ENCODE results near the gene NBL1.

The NBL1 gene

GRCh38 chr1:19655718-19656080 is 11.6 kb downstream of the NBL1 start:
- DNase-seq (ENCODE audit: low spot score in 2 of 2) (no peak), ATAC-seq (replicated peaks; ENCODE audit: extremely low read depth, poor library complexity, severe bottlenecking) (no peak)
- Mint-ChIP-seq H3K4me3 (no peak overlapping the region), H3K27me3 (no peaks in the 10 kb centered on the region), H3K4me1 (peaks cover 6% of the 10 kb centered on the region), H3K36me3 (ENCODE audit: insufficient read depth) (peaks cover 10% of the 10 kb centered on the region), H3K9me3 (no peaks in the 10 kb centered on the region), H3K27ac (ENCODE audit: low read depth) (peak overlapping the region; percentile 17)

GRCh38 chr1:19656134-19656779 is 12.1 kb downstream of the NBL1 start:
- H3K4me3 Mint-ChIP-seq, result no peak overlapping the region
- ATAC-seq (replicated peaks; ENCODE audit: extremely low read depth, poor library complexity, severe bottlenecking) (no peak), DNase-seq (ENCODE audit: low spot score in 2 of 2) (no peak)
- H3K4me1 Mint-ChIP-seq, result peaks cover 6% of the 10 kb centered on the region
- H3K9me3 Mint-ChIP-seq, result no peaks in the 10 kb centered on the region
- peak overlapping the region; percentile 17 for H3K27ac Mint-ChIP-seq (ENCODE audit: low read depth)
- no peaks in the 10 kb centered on the region for H3K27me3 Mint-ChIP-seq
- peaks cover 10% of the 10 kb centered on the region for H3K36me3 Mint-ChIP-seq (ENCODE audit: insufficient read depth)

- Mint-ChIP-seq H3K36me3 (ENCODE audit: insufficient read depth) (peaks cover 10% of the 10 kb centered on the region), H3K4me3 (no peak overlapping the region), H3K4me1 (peaks cover 6% of the 10 kb centered on the region), H3K9me3 (no peaks in the 10 kb centered on the region), H3K27ac (ENCODE audit: low read depth) (no peak overlapping the region), H3K27me3 (no peaks in the 10 kb centered on the region)
- ATAC-seq (replicated peaks; ENCODE audit: extremely low read depth, poor library complexity, severe bottlenecking) (no peak), DNase-seq (ENCODE audit: low spot score in 2 of 2) (no peak)
These were observed 12.8 kb downstream of the NBL1 start for GRCh38 chr1:19656780-19657466.

DNA sequence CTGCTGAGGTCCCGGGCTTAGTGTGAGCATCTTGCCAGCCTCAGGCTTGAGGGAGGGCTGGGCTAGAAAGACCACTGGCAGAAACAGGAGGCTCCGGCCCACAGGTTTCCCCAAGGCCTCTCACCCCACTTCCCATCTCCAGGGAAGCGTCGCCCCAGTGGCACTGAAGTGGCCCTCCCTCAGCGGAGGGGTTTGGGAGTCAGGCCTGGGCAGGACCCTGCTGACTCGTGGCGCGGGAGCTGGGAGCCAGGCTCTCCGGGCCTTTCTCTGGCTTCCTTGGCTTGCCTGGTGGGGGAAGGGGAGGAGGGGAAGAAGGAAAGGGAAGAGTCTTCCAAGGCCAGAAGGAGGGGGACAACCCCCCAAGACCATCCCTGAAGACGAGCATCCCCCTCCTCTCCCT is 13.4 kb downstream of the NBL1 start:
- peaks cover 6% of the 10 kb centered on the region for H3K4me1 Mint-ChIP-seq

DNA sequence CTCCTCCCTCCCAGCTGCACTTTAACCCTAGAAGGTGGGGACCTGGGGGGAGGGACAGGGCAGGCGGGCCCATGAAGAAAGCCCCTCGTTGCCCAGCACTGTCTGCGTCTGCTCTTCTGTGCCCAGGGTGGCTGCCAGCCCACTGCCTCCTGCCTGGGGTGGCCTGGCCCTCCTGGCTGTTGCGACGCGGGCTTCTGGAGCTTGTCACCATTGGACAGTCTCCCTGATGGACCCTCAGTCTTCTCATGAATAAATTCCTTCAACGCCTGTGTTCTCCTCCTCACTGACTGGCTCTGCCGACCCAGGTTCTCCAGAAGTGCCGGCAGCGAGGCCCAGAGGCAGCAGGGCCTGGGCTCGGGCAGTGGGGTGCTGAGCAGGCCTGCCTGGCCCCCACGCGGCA is 14.1 kb downstream of the NBL1 start:
- peaks cover 6% of the 10 kb centered on the region for H3K4me1 Mint-ChIP-seq
- H3K36me3 Mint-ChIP-seq (ENCODE audit: insufficient read depth), result peaks cover 10% of the 10 kb centered on the region
- no peaks in the 10 kb centered on the region for H3K9me3 Mint-ChIP-seq
- no peaks in the 10 kb centered on the region for H3K27me3 Mint-ChIP-seq
- DNase-seq (ENCODE audit: low spot score in 2 of 2) (no peak), ATAC-seq (replicated peaks; ENCODE audit: extremely low read depth, poor library complexity, severe bottlenecking) (no peak)
- H3K4me3 Mint-ChIP-seq, result no peak overlapping the region
- H3K27ac Mint-ChIP-seq (ENCODE audit: low read depth), result peak overlapping the region; percentile 44

More for the DNA sequence above, 13.4 kb downstream of the NBL1 start:
- Mint-ChIP-seq H3K36me3 (ENCODE audit: insufficient read depth) (peaks cover 10% of the 10 kb centered on the region), H3K4me3 (no peak overlapping the region), H3K27me3 (no peaks in the 10 kb centered on the region), H3K27ac (ENCODE audit: low read depth) (no peak overlapping the region), H3K9me3 (no peaks in the 10 kb centered on the region)
- DNase-seq (ENCODE audit: low spot score in 2 of 2), result no peak
- no peak for ATAC-seq (replicated peaks; ENCODE audit: extremely low read depth, poor library complexity, severe bottlenecking)

GRCh38 chr1:19661721-19662228 is 17.7 kb downstream of the NBL1 start:
- H3K27me3 Mint-ChIP-seq, result no peaks in the 10 kb centered on the region
- no peak overlapping the region for H3K27ac Mint-ChIP-seq (ENCODE audit: low read depth)
- H3K36me3 Mint-ChIP-seq (ENCODE audit: insufficient read depth), result peaks cover 8% of the 10 kb centered on the region
- no peak overlapping the region for H3K4me3 Mint-ChIP-seq
- DNase-seq (ENCODE audit: low spot score in 2 of 2), result peak in 1 of 2 donors; percentile 44
- H3K9me3 Mint-ChIP-seq, result no peaks in the 10 kb centered on the region
- peaks cover 27% of the 10 kb centered on the region for H3K4me1 Mint-ChIP-seq
- ATAC-seq (replicated peaks; ENCODE audit: extremely low read depth, poor library complexity, severe bottlenecking), result no peak

DNA sequence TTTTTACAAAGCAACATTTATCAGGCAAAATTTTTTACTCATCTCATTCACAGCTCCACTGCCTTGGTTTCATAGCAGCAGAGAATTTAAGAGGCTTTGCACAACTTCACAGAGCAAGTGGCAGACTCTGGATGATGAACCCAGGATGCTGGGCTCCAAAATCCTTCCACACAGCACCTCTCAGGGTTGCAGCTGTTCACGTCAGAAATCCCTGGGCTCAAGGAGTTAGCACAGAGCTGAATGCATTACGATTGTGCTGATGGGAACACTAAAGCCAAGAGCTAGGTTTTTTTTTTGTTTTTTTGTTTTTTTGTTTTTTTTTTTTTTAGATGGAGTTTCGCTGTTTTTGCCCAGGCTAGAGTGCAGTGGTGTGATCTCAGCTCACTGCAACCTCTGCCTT is 18.2 kb downstream of the NBL1 start:
- no peak overlapping the region for H3K27ac Mint-ChIP-seq (ENCODE audit: low read depth)
- DNase-seq (ENCODE audit: low spot score in 2 of 2), result no peak

GRCh38 chr1:19664453-19665185 is 20.5 kb downstream of the NBL1 start, which contains the start of gene HTR6:
HTR6 (plus strand) TSS chr1:19664875; CDS start chr1:19665754, 879 bp downstream.
- Mint-ChIP-seq H3K9me3 (no peaks in the 10 kb centered on the region), H3K27me3 (no peaks in the 10 kb centered on the region), H3K27ac (ENCODE audit: low read depth) (peak within 1 kb of the TSS; percentile 44), H3K4me3 (peak within 1 kb of the TSS; percentile 83), H3K36me3 (ENCODE audit: insufficient read depth) (peaks cover 6% of the 10 kb centered on the region), H3K4me1 (peaks cover 29% of the 10 kb centered on the region)
- ATAC-seq (replicated peaks; ENCODE audit: extremely low read depth, poor library complexity, severe bottlenecking) (peak; percentile 50), DNase-seq (ENCODE audit: low spot score in 2 of 2) (no peak)

More for the DNA sequence above, 18.2 kb downstream of the NBL1 start:
- H3K4me1 Mint-ChIP-seq, result peaks cover 32% of the 10 kb centered on the region
- H3K27me3 Mint-ChIP-seq, result no peaks in the 10 kb centered on the region
- H3K4me3 Mint-ChIP-seq, result no peak overlapping the region
- peaks cover 8% of the 10 kb centered on the region for H3K36me3 Mint-ChIP-seq (ENCODE audit: insufficient read depth)
- no peak for ATAC-seq (replicated peaks; ENCODE audit: extremely low read depth, poor library complexity, severe bottlenecking)
- no peaks in the 10 kb centered on the region for H3K9me3 Mint-ChIP-seq

- ATAC-seq (replicated peaks; ENCODE audit: extremely low read depth, poor library complexity, severe bottlenecking), result no peak
- Mint-ChIP-seq H3K27ac (ENCODE audit: low read depth) (peak overlapping the region; percentile 44), H3K9me3 (no peaks in the 10 kb centered on the region), H3K4me1 (peaks cover 31% of the 10 kb centered on the region), H3K4me3 (peak overlapping the region; percentile 83), H3K36me3 (ENCODE audit: insufficient read depth) (peaks cover 5% of the 10 kb centered on the region), H3K27me3 (no peaks in the 10 kb centered on the region)
- no peak for DNase-seq (ENCODE audit: low spot score in 2 of 2)
These were observed 21.0 kb downstream of the NBL1 start for GRCh38 chr1:19665186-19665495.

DNA sequence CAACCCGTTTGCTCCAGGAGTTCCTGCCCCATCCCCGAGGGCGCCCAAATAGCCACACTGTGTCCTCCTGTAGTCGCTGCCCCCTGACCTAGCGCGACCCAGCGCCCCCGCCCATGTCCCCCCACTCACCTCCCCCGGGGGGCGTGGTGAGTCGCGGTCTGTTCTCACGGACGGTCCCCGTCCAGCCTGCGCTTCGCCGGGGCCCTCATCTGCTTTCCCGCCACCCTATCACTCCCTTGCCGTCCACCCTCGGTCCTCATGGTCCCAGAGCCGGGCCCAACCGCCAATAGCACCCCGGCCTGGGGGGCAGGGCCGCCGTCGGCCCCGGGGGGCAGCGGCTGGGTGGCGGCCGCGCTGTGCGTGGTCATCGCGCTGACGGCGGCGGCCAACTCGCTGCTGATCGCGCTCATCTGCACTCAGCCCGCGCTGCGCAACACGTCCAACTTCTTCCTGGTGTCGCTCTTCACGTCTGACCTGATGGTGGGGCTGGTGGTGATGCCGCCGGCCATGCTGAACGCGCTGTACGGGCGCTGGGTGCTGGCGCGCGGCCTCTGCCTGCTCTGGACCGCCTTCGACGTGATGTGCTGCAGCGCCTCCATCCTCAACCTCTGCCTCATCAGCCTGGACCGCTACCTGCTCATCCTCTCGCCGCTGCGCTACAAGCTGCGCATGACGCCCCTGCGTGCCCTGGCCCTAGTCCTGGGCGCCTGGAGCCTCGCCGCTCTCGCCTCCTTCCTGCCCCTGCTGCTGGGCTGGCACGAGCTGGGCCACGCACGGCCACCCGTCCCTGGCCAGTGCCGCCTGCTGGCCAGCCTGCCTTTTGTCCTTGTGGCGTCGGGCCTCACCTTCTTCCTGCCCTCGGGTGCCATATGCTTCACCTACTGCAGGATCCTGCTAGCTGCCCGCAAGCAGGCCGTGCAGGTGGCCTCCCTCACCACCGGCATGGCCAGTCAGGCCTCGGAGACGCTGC is 21.7 kb downstream of the NBL1 start:
- ATAC-seq (replicated peaks; ENCODE audit: extremely low read depth, poor library complexity, severe bottlenecking), result no peak
- Mint-ChIP-seq H3K4me1 (peaks cover 32% of the 10 kb centered on the region), H3K9me3 (no peaks in the 10 kb centered on the region), H3K27ac (ENCODE audit: low read depth) (peak overlapping the region; percentile 44), H3K27me3 (no peaks in the 10 kb centered on the region), H3K4me3 (peak overlapping the region; percentile 83), H3K36me3 (ENCODE audit: insufficient read depth) (peaks cover 5% of the 10 kb centered on the region)
- no peak for DNase-seq (ENCODE audit: low spot score in 2 of 2)

DNA sequence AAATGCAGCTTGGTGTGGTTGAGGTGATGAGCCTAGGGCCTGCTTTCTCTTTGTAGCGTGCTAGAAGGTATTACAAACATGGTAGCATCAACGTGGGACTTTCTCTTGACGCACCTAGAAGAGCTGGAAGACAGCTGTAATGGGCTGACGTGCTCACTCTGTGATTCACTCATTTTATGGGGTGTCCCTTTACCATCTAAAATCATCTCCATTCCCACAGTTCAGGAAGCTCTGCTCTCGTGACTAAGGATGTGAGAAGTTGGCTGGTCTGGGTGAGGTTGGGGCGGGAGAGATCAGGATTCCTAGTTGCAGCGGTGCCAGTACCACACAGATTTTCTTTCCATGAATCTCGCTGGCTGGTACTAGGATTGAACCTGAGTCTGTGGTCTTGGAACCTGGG is 24.8 kb downstream of the NBL1 start:
- DNase-seq (ENCODE audit: low spot score in 2 of 2) (no peak), ATAC-seq (replicated peaks; ENCODE audit: extremely low read depth, poor library complexity, severe bottlenecking) (no peak)
- H3K27me3 Mint-ChIP-seq, result no peaks in the 10 kb centered on the region
- peaks cover 4% of the 10 kb centered on the region for H3K36me3 Mint-ChIP-seq (ENCODE audit: insufficient read depth)
- H3K27ac Mint-ChIP-seq (ENCODE audit: low read depth), result no peak overlapping the region
- H3K4me1 Mint-ChIP-seq, result peaks cover 31% of the 10 kb centered on the region
- H3K9me3 Mint-ChIP-seq, result no peaks in the 10 kb centered on the region
- H3K4me3 Mint-ChIP-seq, result no peak overlapping the region

DNA sequence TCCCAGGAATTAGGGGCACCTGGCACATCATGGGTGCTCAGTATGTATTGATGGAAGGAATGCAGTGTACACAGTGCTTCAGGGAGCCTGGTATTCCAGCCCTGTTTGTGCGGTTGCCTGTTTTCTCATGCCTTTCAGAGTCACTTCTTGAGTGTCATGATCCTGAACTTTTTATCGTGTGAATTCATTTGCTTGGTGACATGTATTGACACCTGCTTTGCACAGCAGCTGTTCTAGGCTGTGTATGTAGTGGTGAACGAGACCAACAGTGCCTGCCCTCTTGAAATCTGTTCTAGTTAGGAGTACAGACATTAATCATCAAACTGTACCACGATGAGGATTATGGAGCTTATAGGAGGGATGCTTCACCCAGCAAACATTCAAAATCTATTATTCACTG is 26.7 kb downstream of the NBL1 start:
- H3K27me3 Mint-ChIP-seq, result no peaks in the 10 kb centered on the region
- no peaks in the 10 kb centered on the region for H3K9me3 Mint-ChIP-seq
- peaks cover 26% of the 10 kb centered on the region for H3K4me1 Mint-ChIP-seq
- ATAC-seq (replicated peaks; ENCODE audit: extremely low read depth, poor library complexity, severe bottlenecking) (no peak), DNase-seq (ENCODE audit: low spot score in 2 of 2) (no peak)
- peaks cover 8% of the 10 kb centered on the region for H3K36me3 Mint-ChIP-seq (ENCODE audit: insufficient read depth)
- H3K27ac Mint-ChIP-seq (ENCODE audit: low read depth), result no peak overlapping the region
- H3K4me3 Mint-ChIP-seq, result no peak overlapping the region
